Activated naive CD4-positive, alpha-beta T cell treated with anti-CD3 and anti-CD28 coated beads, Interleukin-2, amount 50 U/mL, for 24 hours (primary cell): ENCODE data around the gene DQX1.
A peak's percentile ranks its signal among the peaks of the same experiment; 100 is the strongest.
"Not testable (repeated sequence)": the region's sequence is repeated elsewhere in the genome, so short reads cannot be mapped to it uniquely, and the experiment has no call there.

Experiments used
- H3K27ac Mint-ChIP-seq: one replicate; pipeline ENCODE4 v1.8.0; 2021; ENCODE audit warnings: mild to moderate bottlenecking, mixed read lengths
- H3K27me3 Mint-ChIP-seq: one replicate; pipeline ENCODE4 v1.8.0; 2021; ENCODE audit warnings: mixed read lengths
- H3K36me3 Mint-ChIP-seq: one replicate; pipeline ENCODE4 v1.8.0; 2021; ENCODE audit warnings: mixed read lengths
- H3K4me1 Mint-ChIP-seq: one replicate; pipeline ENCODE4 v1.8.0; 2021; ENCODE audit warnings: mixed read lengths
- H3K4me3 Mint-ChIP-seq: one replicate; pipeline ENCODE4 v1.8.0; 2021; ENCODE audit warnings: mild to moderate bottlenecking, mixed read lengths
- H3K9me3 Mint-ChIP-seq: one replicate; pipeline ENCODE4 v1.8.0; 2021; ENCODE audit warnings: mixed read lengths

The DQX1 gene, protein sequence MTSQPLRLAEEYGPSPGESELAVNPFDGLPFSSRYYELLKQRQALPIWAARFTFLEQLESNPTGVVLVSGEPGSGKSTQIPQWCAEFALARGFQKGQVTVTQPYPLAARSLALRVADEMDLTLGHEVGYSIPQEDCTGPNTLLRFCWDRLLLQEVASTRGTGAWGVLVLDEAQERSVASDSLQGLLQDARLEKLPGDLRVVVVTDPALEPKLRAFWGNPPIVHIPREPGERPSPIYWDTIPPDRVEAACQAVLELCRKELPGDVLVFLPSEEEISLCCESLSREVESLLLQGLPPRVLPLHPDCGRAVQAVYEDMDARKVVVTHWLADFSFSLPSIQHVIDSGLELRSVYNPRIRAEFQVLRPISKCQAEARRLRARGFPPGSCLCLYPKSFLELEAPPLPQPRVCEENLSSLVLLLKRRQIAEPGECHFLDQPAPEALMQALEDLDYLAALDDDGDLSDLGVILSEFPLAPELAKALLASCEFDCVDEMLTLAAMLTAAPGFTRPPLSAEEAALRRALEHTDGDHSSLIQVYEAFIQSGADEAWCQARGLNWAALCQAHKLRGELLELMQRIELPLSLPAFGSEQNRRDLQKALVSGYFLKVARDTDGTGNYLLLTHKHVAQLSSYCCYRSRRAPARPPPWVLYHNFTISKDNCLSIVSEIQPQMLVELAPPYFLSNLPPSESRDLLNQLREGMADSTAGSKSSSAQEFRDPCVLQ

DNA sequence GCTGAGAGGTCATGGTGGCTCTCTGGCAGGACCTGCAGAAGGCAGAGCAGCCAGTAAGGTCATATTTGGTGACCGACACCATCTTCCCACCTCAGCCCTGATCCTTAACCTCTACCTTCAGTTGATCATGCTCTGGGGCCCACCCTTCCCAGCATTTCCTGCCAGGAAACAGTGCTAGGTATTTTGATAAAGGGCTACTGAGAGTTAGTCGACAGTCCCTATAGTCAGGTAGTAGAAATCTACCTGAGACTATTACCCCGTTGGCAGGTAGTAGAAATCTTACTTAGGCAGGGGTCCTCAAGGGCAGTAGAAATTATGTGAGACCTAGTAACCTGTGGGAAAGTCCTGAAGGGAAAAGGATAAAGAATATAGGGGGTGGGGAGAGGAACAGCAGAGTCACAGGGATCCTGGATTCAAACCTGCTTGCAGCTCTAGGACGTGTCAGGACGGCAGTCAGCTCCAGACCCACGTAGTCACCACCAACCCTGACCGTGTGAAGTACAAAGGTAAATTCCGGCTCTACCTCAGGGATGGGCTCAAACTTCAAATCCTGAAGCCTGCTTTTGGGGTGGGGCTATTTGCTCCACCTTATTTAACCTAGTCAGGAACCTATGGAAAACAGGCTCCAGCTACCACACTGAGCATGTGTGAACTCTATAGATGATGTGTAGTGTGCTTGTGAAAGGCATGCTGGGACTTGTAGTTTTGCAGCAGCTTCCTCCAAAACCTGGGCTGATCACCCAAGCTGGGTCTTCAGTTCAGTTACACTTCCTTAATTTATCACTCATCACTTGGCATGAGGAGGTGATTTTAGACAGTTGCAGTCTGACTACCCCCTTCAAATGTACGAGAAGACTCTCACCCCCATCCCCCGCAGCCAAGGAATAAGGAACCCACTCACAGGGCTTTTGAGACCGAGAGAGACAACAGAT, at the start of gene DQX1:
Gene DQX1, minus strand, starts transcription at position 515 of the 932 bp plus-strand sequence. Its CDS starts 502 bp downstream, at position 13.
- no peak within 1 kb of the TSS for H3K27ac Mint-ChIP-seq

DNA sequence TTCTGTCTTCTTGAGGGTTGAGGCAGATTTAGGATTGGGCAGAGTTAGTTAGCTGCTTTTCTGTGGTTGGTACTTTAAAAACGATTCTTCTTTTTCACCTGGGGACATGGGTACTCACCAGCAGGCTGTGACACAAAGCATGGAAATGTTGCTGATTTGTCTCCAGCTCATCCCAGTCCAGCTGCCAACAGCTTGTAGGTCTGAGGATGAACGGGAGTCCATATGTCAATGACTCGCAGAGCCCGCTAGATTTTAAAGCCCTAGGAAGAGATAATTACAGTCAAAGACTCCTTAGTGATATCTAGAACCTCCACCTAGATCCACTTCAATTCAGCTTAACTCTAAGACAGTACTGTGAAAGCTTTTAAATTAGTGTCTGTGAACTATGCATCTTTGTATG, 49.3 kb upstream of the DQX1 start:
- H3K27ac Mint-ChIP-seq = no peak overlapping the region
- H3K4me1 Mint-ChIP-seq = peaks cover 15% of the 10 kb centered on the region
- no peaks in the 10 kb centered on the region for H3K9me3 Mint-ChIP-seq
- H3K36me3 Mint-ChIP-seq = peaks cover 2% of the 10 kb centered on the region
- H3K27me3 Mint-ChIP-seq = no peaks in the 10 kb centered on the region
- H3K4me3 Mint-ChIP-seq = no peak overlapping the region

More for the DNA sequence above, at the start of gene DQX1:
- peak within 1 kb of the TSS; percentile 51 for H3K4me3 Mint-ChIP-seq
- H3K27me3 Mint-ChIP-seq = no peaks in the 10 kb centered on the region
- peaks cover 28% of the 10 kb centered on the region for H3K36me3 Mint-ChIP-seq
- H3K9me3 Mint-ChIP-seq = no peaks in the 10 kb centered on the region
- peaks cover 23% of the 10 kb centered on the region for H3K4me1 Mint-ChIP-seq

DNA sequence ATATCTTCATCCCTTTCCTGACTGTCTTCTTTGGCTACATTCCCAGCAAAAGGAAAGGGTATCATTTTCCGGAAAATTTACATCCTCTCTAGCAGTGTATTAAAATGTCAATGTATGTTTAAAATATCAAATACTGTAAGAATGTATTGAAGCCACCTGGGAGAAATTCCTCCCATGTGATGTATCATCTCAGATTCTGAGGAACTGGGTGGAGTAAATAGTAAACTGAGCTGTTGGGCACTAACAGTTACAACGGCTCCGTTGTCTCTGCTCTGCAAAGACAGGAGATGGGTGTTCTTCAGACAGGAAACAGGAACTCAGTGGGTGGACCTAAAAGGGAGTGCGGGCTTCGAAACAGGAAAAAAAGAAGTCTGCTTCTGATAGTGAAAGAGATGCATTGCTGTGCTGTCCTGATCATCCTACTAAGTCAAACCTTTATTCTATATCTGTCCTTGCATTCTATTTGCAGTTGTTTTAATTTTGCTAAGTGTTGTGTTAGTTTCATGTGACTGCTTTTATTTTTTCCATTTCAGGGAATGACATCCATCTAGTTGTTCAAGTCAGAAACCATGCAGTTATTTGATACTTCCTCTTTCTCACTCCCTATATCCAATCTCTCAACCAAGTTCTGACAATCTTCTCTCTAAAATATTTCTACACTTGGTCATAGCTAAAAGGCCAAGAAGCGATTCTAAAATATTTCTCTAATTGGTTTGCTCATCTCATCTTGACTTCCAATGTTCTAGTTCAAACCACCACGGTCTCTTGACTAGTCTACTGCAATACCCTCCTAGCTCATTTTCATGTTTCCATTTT, 47.9 kb upstream of the DQX1 start:
- H3K27ac Mint-ChIP-seq = peak overlapping the region; percentile 83
- H3K36me3 Mint-ChIP-seq = peaks cover 2% of the 10 kb centered on the region
- no peaks in the 10 kb centered on the region for H3K9me3 Mint-ChIP-seq
- peaks cover 15% of the 10 kb centered on the region for H3K4me1 Mint-ChIP-seq
- H3K27me3 Mint-ChIP-seq = no peaks in the 10 kb centered on the region
- H3K4me3 Mint-ChIP-seq = peak overlapping the region; percentile 68

DNA sequence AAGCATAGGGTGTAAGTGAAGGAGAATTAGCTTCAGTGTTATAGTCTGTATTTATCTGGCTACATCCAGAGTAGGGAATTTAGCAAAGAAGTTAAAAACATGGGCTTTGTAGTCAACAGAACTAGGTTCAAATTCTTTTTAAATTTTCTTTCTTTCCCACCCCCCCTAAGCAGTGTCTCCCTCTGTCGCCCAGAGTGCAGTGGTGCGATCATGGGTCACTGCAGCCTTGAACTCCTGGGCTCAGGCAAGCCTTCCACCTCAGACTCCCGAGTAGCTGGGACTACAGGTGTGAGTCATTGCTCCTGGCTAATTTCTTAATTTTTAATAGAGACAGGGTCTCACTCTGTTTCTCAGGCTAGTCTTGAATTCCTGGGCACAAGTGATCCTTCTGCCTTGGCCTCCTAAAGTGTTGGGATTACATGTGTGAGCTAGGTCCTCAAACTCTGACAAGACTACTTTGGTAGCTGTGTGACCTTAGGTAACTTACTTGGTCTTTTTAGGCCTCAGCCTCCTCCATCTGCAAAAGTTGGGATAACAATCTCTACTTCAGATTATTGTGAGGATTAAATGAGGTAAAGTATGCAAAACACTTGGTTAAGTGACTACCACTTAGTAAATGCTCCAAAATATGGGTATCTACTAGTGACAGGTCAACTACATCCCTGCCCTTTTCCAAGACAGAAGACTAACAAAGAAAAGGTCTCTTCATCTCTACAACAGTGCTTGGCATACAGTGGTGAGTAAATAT, 46.3 kb upstream of the DQX1 start:
- Mint-ChIP-seq H3K4me3 (no peak overlapping the region), H3K27me3 (peaks cover 2% of the 10 kb centered on the region), H3K36me3 (peaks cover 2% of the 10 kb centered on the region), H3K27ac (no peak overlapping the region), H3K9me3 (no peaks in the 10 kb centered on the region), H3K4me1 (peaks cover 15% of the 10 kb centered on the region)

DNA sequence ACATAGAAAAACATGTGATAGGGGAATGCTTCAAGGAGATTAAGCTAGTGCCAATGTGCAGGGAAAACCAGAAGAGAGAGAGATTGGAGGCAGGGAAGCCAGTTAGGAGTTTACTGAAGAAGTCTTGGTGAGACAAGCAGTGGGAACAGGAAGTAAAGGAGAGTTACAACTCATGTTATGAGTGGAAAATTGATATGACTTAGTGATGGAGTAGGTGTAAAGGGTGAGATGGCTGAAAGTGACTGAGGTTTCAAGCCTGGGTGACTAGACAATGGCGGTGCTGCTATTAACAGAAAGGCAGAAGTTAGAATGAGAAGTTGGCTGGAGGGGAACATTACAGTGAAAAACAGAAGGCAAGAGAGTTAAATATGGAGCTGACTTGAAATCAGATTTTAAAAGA, 45.0 kb upstream of the DQX1 start:
- Mint-ChIP-seq H3K9me3 (no peaks in the 10 kb centered on the region), H3K27me3 (peaks cover 2% of the 10 kb centered on the region), H3K4me1 (peaks cover 22% of the 10 kb centered on the region), H3K4me3 (no peak overlapping the region), H3K27ac (no peak overlapping the region), H3K36me3 (peaks cover 2% of the 10 kb centered on the region)

DNA sequence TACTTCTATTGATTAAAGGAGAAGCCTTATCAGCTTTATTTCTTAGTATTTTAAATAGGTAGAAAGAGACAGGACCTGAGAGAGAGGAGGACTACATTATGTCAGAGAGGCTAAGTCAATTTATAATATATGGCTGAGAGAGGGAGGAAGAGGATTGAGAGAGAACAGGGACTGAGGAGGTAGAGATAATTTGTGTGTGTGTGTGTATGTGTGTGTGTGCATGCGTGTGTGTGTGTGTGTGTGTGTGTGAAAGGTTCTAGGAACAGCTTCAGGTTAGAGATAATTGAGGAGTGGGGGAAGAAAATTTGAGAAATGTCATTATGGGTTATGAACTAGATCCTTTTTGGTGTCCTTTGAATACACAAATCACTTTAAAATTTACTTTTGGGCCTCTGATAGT, 43.7 kb upstream of the DQX1 start:
- no peak overlapping the region for H3K4me3 Mint-ChIP-seq
- no peak overlapping the region for H3K27ac Mint-ChIP-seq
- no peaks in the 10 kb centered on the region for H3K9me3 Mint-ChIP-seq
- peaks cover 21% of the 10 kb centered on the region for H3K4me1 Mint-ChIP-seq
- peaks cover 2% of the 10 kb centered on the region for H3K36me3 Mint-ChIP-seq
- H3K27me3 Mint-ChIP-seq = peaks cover 2% of the 10 kb centered on the region

DNA sequence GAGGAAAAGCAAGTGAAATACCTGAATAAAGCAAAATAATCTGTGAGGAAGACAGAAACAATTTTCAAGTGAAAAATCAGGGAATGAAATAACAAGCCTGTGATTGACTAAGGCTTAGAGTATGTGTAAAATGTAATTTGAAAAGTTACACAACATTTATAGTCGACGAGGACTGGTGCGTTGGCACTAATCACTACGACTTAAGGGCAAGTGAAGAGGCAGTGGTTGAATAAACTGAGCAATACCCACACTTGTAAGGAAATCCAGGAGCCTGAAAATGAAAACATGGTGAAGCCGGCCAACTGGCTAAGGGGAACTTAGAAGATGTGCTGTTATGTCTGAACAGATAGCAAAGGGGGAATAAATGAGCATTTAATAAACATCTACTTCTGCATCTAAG, 41.9 kb upstream of the DQX1 start:
- H3K27ac Mint-ChIP-seq = no peak overlapping the region
- peaks cover 2% of the 10 kb centered on the region for H3K27me3 Mint-ChIP-seq
- no peak overlapping the region for H3K4me3 Mint-ChIP-seq
- H3K4me1 Mint-ChIP-seq = peaks cover 8% of the 10 kb centered on the region
- H3K9me3 Mint-ChIP-seq = no peaks in the 10 kb centered on the region
- no peaks in the 10 kb centered on the region for H3K36me3 Mint-ChIP-seq

DNA sequence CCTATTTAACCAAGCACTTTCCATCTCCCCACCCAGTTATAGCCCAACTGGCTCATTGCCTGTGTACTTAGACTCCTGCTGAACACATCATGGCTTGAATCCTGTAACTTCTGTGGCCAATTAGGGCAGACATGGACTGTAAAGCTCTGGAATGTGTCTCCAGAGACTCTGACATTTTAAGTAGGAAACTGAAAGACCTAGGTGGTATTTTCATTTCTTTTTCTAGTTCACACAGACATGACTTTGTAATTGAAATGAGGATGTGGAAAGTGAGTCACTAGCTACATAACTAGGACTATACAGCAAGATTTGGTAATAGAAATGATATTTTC, 40.7 kb upstream of the DQX1 start:
- Mint-ChIP-seq H3K27me3 (peaks cover 4% of the 10 kb centered on the region), H3K4me1 (peaks cover 8% of the 10 kb centered on the region), H3K27ac (peak overlapping the region; percentile 77), H3K36me3 (no peaks in the 10 kb centered on the region), H3K9me3 (no peaks in the 10 kb centered on the region), H3K4me3 (peak overlapping the region; percentile 31)

DNA sequence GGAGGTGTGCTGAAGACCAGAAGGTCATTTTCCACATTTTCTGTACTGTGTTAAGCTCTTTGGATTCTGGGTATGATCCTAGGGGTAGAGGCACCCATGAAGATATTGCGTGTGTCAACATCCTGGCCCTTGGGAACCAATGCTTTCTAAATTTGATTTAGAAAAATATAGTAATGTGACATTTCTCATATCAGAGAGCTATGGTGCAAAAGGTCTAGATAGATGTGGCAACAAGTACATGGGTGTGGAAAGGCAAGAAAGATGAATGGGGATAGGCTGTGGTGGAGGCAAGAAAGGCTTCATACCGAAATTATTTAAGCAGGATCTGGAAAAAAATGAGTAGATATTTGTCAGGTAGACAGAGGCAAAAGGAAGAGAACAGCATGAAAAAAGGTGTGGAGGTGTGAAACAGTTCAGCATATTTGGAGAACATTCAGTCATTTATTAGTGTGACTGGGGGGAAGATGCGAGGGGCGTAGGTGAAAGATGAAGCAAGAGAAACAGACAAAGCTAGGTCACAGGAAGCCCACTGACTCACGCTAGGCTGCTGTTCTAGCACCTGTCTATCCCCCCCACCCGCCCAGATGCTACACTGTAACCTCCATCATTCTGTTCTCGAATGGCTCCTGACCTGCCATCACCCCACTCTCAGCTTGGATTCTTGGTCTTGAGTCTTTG, 40.2 kb upstream of the DQX1 start:
- peaks cover 8% of the 10 kb centered on the region for H3K4me1 Mint-ChIP-seq
- H3K27me3 Mint-ChIP-seq = peaks cover 4% of the 10 kb centered on the region
- H3K36me3 Mint-ChIP-seq = no peaks in the 10 kb centered on the region
- no peaks in the 10 kb centered on the region for H3K9me3 Mint-ChIP-seq
- peak overlapping the region; percentile 77 for H3K27ac Mint-ChIP-seq
- H3K4me3 Mint-ChIP-seq = peak overlapping the region; percentile 31

DNA sequence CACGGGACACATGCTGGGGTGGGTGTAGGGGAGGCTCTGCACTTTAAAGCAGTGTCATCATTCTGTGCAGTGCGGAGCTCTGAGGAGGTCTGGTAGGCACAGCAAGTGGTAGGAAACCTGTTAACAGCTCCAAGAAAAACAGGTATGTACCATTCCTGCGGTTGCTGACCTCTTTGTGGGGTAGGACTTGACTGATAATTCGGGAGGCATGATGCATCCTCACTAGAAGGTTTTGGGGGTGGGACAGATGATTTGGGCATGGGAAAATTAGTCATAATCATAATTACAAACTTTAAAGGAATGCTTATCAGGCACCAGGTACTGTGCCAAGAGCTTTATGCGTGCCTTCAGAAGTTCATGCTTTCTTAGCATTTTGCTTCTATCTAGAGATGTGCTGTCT, 38.2 kb upstream of the DQX1 start:
- peaks cover 8% of the 10 kb centered on the region for H3K4me1 Mint-ChIP-seq
- no peaks in the 10 kb centered on the region for H3K9me3 Mint-ChIP-seq
- no peak overlapping the region for H3K27ac Mint-ChIP-seq
- peaks cover 5% of the 10 kb centered on the region for H3K27me3 Mint-ChIP-seq
- no peaks in the 10 kb centered on the region for H3K36me3 Mint-ChIP-seq
- H3K4me3 Mint-ChIP-seq = no peak overlapping the region

DNA sequence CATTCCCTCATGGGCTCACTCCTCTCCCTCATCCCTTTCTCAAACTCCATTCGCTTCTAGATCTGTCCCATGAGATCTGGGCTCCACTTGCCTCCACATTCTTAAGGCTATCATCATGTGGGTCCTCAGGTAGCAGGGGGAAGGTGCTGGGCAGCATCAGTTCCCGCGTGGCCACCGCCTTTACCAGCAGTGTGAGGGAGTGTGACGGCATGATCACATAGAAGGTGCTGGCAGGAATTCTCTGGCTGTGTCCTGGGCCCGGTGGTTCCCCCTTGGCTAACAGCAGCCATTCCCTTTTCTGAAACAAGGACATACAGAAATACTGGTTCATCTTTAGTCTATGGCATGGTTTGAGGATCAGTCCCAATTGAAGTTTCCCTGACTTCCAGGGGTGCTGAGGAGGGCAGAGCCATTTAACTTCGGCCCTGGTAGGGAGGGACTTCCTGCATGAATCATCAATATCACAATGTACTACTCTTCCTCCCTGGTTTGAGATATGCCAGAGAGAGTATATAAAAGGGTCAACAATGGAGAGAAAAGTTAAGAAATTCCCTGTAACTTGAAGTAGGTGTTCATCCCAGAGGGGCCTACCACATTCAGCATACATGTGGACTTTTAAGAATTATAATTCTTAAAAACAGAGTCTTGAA, 36.2 kb upstream of the DQX1 start:
- Mint-ChIP-seq H3K36me3 (no peaks in the 10 kb centered on the region), H3K9me3 (no peaks in the 10 kb centered on the region), H3K4me3 (no peak overlapping the region), H3K27ac (no peak overlapping the region), H3K4me1 (peaks cover 8% of the 10 kb centered on the region), H3K27me3 (peaks cover 3% of the 10 kb centered on the region)

DNA sequence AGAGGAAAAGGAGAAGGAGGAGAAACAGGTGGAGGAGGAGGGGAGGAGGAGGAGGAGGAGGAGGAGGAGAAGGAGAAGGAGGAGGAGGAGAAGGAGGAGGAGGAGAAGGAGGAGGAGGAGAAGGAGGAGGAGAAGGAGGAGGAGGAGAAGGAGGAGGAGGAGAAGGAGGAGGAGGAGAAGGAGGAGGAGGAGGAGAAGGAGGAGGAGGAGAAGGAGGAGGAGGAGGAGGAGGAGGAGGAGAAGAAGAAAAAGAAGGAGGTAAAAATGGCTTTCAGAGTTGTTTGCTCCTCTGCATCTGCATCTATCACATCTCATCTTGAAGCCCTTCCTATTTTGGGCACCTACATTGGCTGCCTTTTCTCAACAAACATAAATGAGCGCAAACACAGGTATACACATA, 35.0 kb upstream of the DQX1 start:
- not testable (repeated sequence) for H3K27me3 Mint-ChIP-seq, H3K4me1 Mint-ChIP-seq, H3K36me3 Mint-ChIP-seq, H3K27ac Mint-ChIP-seq, H3K4me3 Mint-ChIP-seq, H3K9me3 Mint-ChIP-seq

DNA sequence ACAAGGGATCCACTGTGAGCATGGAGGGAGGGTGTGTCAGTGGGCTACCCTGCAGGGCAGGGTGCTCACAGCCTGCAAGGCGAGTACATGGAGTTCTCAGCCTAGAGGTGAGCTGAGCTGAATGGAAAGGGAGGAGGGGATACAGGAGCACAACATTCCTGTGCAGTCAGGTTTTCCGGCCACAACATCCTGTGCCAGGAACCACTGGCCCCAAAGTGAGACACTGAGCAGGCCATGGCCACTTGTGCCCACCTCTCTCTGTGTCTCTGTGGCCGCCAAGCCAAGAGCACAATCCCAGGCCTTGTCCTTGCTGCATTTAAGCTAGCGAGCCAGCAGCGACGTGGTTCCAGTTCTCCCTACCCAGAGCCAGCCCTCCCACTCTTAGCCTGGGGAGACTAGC, 34.6 kb upstream of the DQX1 start:
- no peaks in the 10 kb centered on the region for H3K9me3 Mint-ChIP-seq
- H3K4me3 Mint-ChIP-seq = no peak overlapping the region
- peaks cover 4% of the 10 kb centered on the region for H3K4me1 Mint-ChIP-seq
- H3K27me3 Mint-ChIP-seq = peaks cover 3% of the 10 kb centered on the region
- H3K27ac Mint-ChIP-seq = no peak overlapping the region
- H3K36me3 Mint-ChIP-seq = no peaks in the 10 kb centered on the region

DNA sequence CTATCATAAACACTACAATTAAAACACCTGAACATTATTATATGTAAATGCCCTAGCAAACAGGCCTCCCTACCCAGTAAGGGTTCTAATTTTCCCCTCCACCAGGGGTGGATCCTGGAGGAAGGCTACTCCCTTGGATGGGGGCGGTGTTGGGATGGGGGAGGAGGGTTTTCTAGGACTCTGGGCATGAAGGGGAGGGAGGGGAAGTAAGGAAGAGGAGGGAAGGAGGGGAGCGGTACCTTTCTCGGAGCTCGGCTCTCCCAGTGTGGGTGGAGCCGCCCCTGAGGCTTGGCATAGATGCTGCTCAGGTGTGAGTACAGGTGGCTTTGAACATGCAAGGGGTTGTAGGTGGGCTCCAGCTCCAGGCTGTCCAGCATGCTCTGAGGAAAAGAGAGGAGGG, 33.9 kb upstream of the DQX1 start:
- H3K27ac Mint-ChIP-seq = no peak overlapping the region
- H3K9me3 Mint-ChIP-seq = no peaks in the 10 kb centered on the region
- H3K36me3 Mint-ChIP-seq = no peaks in the 10 kb centered on the region
- peaks cover 9% of the 10 kb centered on the region for H3K4me1 Mint-ChIP-seq
- H3K27me3 Mint-ChIP-seq = peaks cover 3% of the 10 kb centered on the region
- H3K4me3 Mint-ChIP-seq = no peak overlapping the region
